Astrocyte of the spinal cord (primary cell): ENCODE measurements around the gene NUS1.
A peak's percentile ranks its signal among the peaks of the same experiment; 100 is the strongest.
"Not testable (repeated sequence)": the region's sequence is repeated elsewhere in the genome, so short reads cannot be mapped to it uniquely, and the experiment has no call there.

Experiments
- DNase-seq: peaks from one replicate; pipeline ENCODE4 v3.0.0; 2011; ENCODE audit warnings: low read depth, low spot score
- H3K4me3 ChIP-seq: 2 replicates; pipeline ENCODE4 v1.5.1; 2011; ENCODE audit warnings: low read depth, mild to moderate bottlenecking, low read length, moderate library complexity
- in situ Hi-C: cut with HindIII; loops from 2 replicates; pipeline ENCODE4 v1.10.0; 2017; ENCODE audit warnings: low sequenced_read_pairs
- TF ChIP-seq, protein P1 (sequence below): IDR thresholded peaks from 2 replicates; pipeline ENCODE4 v1.5.1; 2012; ENCODE audit warnings: low read depth, mild to moderate bottlenecking, low read length, inconsistent platforms

The NUS1 gene

DNA sequence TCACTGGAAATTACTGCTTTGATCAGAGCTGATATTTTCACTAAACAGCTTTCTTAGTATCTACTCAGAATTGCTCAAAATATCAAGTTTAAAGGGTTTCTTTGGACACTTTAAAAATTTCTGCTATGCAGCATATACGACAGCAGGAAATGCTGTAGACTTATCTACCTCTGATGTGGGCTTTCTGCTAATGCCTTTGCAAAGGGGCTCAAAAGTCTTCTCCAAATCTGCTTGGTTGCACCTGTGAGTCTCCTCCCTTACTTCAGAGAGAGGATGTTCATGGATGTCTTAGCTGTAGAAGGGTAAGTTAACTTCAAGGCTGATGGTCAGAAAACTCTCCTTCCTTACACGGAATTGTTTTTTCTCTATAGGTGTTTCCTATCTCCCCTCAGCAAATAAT lies 19.9 kb upstream of the NUS1 start:
- TF ChIP-seq, protein P1, sequence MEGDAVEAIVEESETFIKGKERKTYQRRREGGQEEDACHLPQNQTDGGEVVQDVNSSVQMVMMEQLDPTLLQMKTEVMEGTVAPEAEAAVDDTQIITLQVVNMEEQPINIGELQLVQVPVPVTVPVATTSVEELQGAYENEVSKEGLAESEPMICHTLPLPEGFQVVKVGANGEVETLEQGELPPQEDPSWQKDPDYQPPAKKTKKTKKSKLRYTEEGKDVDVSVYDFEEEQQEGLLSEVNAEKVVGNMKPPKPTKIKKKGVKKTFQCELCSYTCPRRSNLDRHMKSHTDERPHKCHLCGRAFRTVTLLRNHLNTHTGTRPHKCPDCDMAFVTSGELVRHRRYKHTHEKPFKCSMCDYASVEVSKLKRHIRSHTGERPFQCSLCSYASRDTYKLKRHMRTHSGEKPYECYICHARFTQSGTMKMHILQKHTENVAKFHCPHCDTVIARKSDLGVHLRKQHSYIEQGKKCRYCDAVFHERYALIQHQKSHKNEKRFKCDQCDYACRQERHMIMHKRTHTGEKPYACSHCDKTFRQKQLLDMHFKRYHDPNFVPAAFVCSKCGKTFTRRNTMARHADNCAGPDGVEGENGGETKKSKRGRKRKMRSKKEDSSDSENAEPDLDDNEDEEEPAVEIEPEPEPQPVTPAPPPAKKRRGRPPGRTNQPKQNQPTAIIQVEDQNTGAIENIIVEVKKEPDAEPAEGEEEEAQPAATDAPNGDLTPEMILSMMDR, result no peak
- H3K4me3 ChIP-seq, result no peak overlapping the region
- in situ Hi-C loops, result no loop called here
- DNase-seq, result no peak

DNA sequence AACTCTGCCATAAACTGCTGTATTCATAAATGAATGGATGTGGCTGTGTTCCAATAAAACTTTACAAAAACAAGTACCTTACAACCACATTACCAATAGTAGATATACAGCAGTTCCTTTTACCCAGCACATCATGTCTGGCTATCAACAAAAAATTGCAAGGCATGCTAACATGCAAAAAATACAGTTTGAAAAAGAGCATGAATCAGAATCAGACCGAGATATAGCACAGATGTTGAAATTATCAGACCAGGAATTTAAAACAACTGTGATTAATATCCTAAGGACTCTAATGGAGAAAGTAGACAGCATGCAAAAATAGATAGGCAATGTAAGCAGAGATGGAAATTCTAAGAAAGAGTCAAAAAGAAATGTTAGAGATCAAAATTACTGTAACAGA lies 8.4 kb upstream of the NUS1 start:
- in situ Hi-C loops, result no loop called here
- DNase-seq, result no peak
- TF ChIP-seq, protein P1, result no peak
- no peak overlapping the region for H3K4me3 ChIP-seq

DNA sequence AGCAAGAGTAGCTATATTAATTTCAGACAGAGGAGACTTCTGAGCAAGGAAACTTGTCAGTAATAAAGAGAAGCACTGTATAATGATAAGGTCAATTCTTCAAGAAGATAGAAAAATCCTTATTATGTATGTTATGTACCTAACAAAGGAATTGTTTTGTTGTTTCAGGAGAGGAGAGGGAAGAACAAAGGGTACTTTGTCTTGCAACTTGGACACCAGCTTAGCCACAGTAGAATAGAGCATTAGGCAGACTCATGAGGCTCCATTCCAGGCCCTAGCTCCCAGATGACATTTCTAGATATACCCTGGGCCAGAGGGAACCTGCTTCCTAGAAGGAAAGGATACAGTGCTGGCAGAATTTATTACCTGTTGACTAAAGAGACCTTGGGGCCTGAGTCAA lies 6.5 kb upstream of the NUS1 start:
- in situ Hi-C loops, result no loop called here
- no peak overlapping the region for H3K4me3 ChIP-seq
- TF ChIP-seq, protein P1, result no peak
- no peak for DNase-seq

DNA sequence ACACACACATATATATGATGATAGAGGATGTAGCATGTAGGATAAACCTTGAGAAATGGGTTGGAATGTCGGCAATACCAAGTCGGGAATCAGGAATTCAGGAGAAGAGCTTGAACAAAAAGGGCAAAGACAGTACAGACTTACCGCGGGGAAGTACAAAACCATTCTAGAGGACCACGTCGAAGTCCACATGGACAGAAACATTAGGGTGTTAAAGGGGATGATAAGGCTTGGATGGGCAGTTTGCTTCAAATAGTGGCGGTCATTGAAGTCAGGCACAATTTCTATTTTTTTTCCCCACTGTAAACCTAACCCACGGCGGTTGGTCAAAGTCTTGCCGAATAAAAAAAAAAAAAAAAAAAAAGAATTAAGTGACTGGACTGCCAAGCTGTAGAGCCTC lies 766 bp upstream of the NUS1 start:
- peak overlapping the region; percentile 59 for H3K4me3 ChIP-seq
- in situ Hi-C loops, result no loop called here
- TF ChIP-seq, protein P1, result no peak
- DNase-seq, result no peak

DNA sequence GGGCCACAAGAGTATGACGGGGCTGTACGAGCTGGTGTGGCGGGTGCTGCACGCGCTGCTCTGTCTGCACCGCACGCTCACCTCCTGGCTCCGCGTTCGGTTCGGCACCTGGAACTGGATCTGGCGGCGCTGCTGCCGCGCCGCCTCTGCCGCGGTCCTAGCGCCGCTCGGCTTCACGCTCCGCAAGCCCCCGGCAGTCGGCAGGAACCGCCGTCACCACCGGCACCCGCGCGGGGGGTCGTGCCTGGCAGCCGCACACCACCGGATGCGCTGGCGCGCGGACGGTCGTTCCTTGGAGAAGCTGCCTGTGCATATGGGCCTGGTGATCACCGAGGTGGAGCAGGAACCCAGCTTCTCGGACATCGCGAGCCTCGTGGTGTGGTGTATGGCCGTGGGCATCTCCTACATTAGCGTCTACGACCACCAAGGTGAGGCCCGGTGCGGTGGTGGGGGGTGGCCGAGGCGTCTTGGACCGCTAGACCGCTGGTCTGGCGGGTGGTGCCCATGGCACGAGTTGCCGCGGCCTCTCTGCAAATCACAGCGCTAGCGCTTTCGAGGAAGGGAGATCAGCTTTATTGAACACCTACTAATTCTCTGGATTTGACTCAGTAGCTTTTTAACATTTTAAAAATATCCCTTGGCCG lies 511 bp downstream of the NUS1 start:
- H3K4me3 ChIP-seq, result peak overlapping the region; percentile 89
- DNase-seq, in situ Hi-C loops: not testable (repeated sequence)

DNA sequence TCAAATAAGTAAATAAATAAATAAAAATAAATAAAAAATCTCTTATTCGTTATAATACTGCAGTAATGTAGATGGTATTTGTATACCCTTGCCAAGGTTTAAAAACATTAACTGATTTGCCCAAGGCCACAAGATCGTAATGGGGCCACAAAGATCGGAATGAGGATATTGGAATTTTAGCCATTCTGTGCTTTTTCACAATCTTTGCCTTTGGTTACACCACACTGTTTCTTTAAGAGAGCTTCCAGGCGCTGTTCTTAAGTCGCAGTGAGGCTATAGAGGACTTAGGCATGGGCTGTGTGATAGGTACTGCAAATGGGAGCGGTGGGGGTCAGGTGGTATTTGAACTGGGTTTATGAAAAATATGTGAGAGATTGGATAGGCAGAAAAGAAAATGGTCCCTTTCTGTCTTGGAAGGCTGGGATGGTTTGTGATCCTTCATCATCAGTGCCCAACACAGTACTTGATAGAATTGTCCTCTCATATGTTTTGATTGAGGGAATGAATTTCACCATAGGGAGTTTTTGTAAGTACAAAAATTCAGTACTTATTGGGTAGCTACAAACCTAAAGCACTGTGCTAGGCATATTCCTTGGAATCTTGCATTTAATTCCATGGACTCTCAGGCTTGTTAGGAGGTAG lies 1.4 kb downstream of the NUS1 start:
- peak overlapping the region; percentile 89 for H3K4me3 ChIP-seq
- TF ChIP-seq, protein P1, result no peak
- in situ Hi-C loops, result no loop called here
- DNase-seq, result no peak

DNA sequence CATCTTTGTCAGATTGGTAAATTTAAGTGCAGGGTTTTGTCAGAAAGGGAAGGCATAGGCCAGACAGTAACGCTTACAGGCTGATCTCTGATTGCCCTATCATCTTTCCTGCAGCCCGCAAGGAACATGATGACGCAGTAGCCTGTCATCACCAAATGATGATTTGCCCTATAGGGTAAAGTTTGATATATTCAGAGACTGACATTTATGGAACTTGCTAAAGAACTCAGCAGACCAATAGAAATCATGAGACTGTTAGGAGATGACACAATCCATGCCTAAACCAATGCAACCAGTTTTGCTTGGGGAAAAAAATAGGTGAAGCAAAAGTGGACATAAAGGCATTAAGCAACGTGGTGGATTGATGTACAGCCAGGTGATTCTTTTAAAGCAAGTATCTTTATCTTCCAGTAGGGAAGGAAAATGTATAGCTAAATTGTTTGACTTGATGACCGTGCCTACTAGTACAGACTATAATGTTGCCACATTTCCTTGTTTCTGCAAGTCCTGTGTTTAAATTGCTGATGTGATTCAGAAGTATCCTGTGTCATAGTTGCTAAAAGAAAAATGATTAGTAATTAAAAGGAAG lies 2.4 kb downstream of the NUS1 start:
- in situ Hi-C loops, result no loop called here
- H3K4me3 ChIP-seq, result no peak overlapping the region
- no peak for DNase-seq
- TF ChIP-seq, protein P1, result no peak
